ENCODE results near the gene SEL1L3.

Gene SEL1L3

GRCh38 chr4:25826074-25826752 lies 36.6 kb downstream of the SEL1L3 start:
- no peak overlapping the region for H3K4me3 ChIP-seq (ENCODE audit: low read depth, low read length)
- H3K9me3 ChIP-seq (ENCODE audit: control insufficient read depth, insufficient read depth, low read length), result no peaks in the 10 kb centered on the region
- H3K36me3 ChIP-seq (ENCODE audit: control insufficient read depth, insufficient read depth, low read length), result no peaks in the 10 kb centered on the region
- H3K27me3 ChIP-seq (ENCODE audit: control insufficient read depth, insufficient read depth, low read length), result no peaks in the 10 kb centered on the region
- peaks cover 16% of the 10 kb centered on the region for H3K4me1 ChIP-seq (ENCODE audit: control insufficient read depth, insufficient read depth, low read length)
- no peak overlapping the region for H3K9ac ChIP-seq (ENCODE audit: low read depth, low read length)

- H3K9ac ChIP-seq (ENCODE audit: low read depth, low read length), result no peak overlapping the region
- no peaks in the 10 kb centered on the region for H3K27me3 ChIP-seq (ENCODE audit: control insufficient read depth, insufficient read depth, low read length)
- H3K4me3 ChIP-seq (ENCODE audit: low read depth, low read length), result no peak overlapping the region
- peaks cover 3% of the 10 kb centered on the region for H3K36me3 ChIP-seq (ENCODE audit: control insufficient read depth, insufficient read depth, low read length)
- H3K9me3 ChIP-seq (ENCODE audit: control insufficient read depth, insufficient read depth, low read length), result no peaks in the 10 kb centered on the region
- peaks cover 16% of the 10 kb centered on the region for H3K4me1 ChIP-seq (ENCODE audit: control insufficient read depth, insufficient read depth, low read length)
These were observed 39.2 kb downstream of the SEL1L3 start for GRCh38 chr4:25823632-25824031.

GRCh38 chr4:25821899-25822298 lies 40.9 kb downstream of the SEL1L3 start:
- H3K4me1 ChIP-seq (ENCODE audit: control insufficient read depth, insufficient read depth, low read length), result peaks cover 16% of the 10 kb centered on the region
- no peak overlapping the region for H3K9ac ChIP-seq (ENCODE audit: low read depth, low read length)
- no peaks in the 10 kb centered on the region for H3K9me3 ChIP-seq (ENCODE audit: control insufficient read depth, insufficient read depth, low read length)
- H3K4me3 ChIP-seq (ENCODE audit: low read depth, low read length), result no peak overlapping the region
- no peaks in the 10 kb centered on the region for H3K27me3 ChIP-seq (ENCODE audit: control insufficient read depth, insufficient read depth, low read length)
- H3K36me3 ChIP-seq (ENCODE audit: control insufficient read depth, insufficient read depth, low read length), result peaks cover 13% of the 10 kb centered on the region

- Histone ChIP-seq H3K9me3 (ENCODE audit: control insufficient read depth, insufficient read depth, low read length) (no peaks in the 10 kb centered on the region), H3K36me3 (ENCODE audit: control insufficient read depth, insufficient read depth, low read length) (peaks cover 16% of the 10 kb centered on the region), H3K4me1 (ENCODE audit: control insufficient read depth, insufficient read depth, low read length) (peaks cover 16% of the 10 kb centered on the region), H3K27me3 (ENCODE audit: control insufficient read depth, insufficient read depth, low read length) (no peaks in the 10 kb centered on the region), H3K4me3 (ENCODE audit: low read depth, low read length) (no peak overlapping the region), H3K9ac (ENCODE audit: low read depth, low read length) (no peak overlapping the region)
These were observed 41.5 kb downstream of the SEL1L3 start for GRCh38 chr4:25821267-25821666.

GRCh38 chr4:25818876-25819275 lies 43.9 kb downstream of the SEL1L3 start:
- H3K36me3 ChIP-seq (ENCODE audit: control insufficient read depth, insufficient read depth, low read length), result peaks cover 16% of the 10 kb centered on the region
- peaks cover 21% of the 10 kb centered on the region for H3K4me1 ChIP-seq (ENCODE audit: control insufficient read depth, insufficient read depth, low read length)
- no peaks in the 10 kb centered on the region for H3K27me3 ChIP-seq (ENCODE audit: control insufficient read depth, insufficient read depth, low read length)
- H3K9me3 ChIP-seq (ENCODE audit: control insufficient read depth, insufficient read depth, low read length), result no peaks in the 10 kb centered on the region
- no peak overlapping the region for H3K4me3 ChIP-seq (ENCODE audit: low read depth, low read length)
- H3K9ac ChIP-seq (ENCODE audit: low read depth, low read length), result no peak overlapping the region

- H3K36me3 ChIP-seq (ENCODE audit: control insufficient read depth, insufficient read depth, low read length), result peaks cover 16% of the 10 kb centered on the region
- peaks cover 26% of the 10 kb centered on the region for H3K4me1 ChIP-seq (ENCODE audit: control insufficient read depth, insufficient read depth, low read length)
- no peak overlapping the region for H3K9ac ChIP-seq (ENCODE audit: low read depth, low read length)
- H3K4me3 ChIP-seq (ENCODE audit: low read depth, low read length), result no peak overlapping the region
- H3K27me3 ChIP-seq (ENCODE audit: control insufficient read depth, insufficient read depth, low read length), result no peaks in the 10 kb centered on the region
- no peaks in the 10 kb centered on the region for H3K9me3 ChIP-seq (ENCODE audit: control insufficient read depth, insufficient read depth, low read length)
These were observed 44.4 kb downstream of the SEL1L3 start for GRCh38 chr4:25818371-25818871.

GRCh38 chr4:25817059-25817681 lies 45.6 kb downstream of the SEL1L3 start:
- H3K9me3 ChIP-seq (ENCODE audit: control insufficient read depth, insufficient read depth, low read length), result no peaks in the 10 kb centered on the region
- H3K27me3 ChIP-seq (ENCODE audit: control insufficient read depth, insufficient read depth, low read length), result peaks cover 1% of the 10 kb centered on the region
- peaks cover 21% of the 10 kb centered on the region for H3K4me1 ChIP-seq (ENCODE audit: control insufficient read depth, insufficient read depth, low read length)
- peaks cover 16% of the 10 kb centered on the region for H3K36me3 ChIP-seq (ENCODE audit: control insufficient read depth, insufficient read depth, low read length)
- no peak overlapping the region for H3K4me3 ChIP-seq (ENCODE audit: low read depth, low read length)
- no peak overlapping the region for H3K9ac ChIP-seq (ENCODE audit: low read depth, low read length)

- peaks cover 20% of the 10 kb centered on the region for H3K4me1 ChIP-seq (ENCODE audit: control insufficient read depth, insufficient read depth, low read length)
These were observed 46.2 kb downstream of the SEL1L3 start for GRCh38 chr4:25816591-25817058.

GRCh38 chr4:25815586-25815985 lies 47.2 kb downstream of the SEL1L3 start:
- peaks cover 24% of the 10 kb centered on the region for H3K4me1 ChIP-seq (ENCODE audit: control insufficient read depth, insufficient read depth, low read length)
- no peaks in the 10 kb centered on the region for H3K9me3 ChIP-seq (ENCODE audit: control insufficient read depth, insufficient read depth, low read length)
- H3K27me3 ChIP-seq (ENCODE audit: control insufficient read depth, insufficient read depth, low read length), result peaks cover 8% of the 10 kb centered on the region
- peaks cover 16% of the 10 kb centered on the region for H3K36me3 ChIP-seq (ENCODE audit: control insufficient read depth, insufficient read depth, low read length)
- no peak overlapping the region for H3K9ac ChIP-seq (ENCODE audit: low read depth, low read length)
- no peak overlapping the region for H3K4me3 ChIP-seq (ENCODE audit: low read depth, low read length)

More at GRCh38 chr4:25816591-25817058, 46.2 kb downstream of the SEL1L3 start:
- Histone ChIP-seq H3K9me3 (ENCODE audit: control insufficient read depth, insufficient read depth, low read length) (no peaks in the 10 kb centered on the region), H3K9ac (ENCODE audit: low read depth, low read length) (no peak overlapping the region), H3K36me3 (ENCODE audit: control insufficient read depth, insufficient read depth, low read length) (peaks cover 16% of the 10 kb centered on the region), H3K4me3 (ENCODE audit: low read depth, low read length) (no peak overlapping the region), H3K27me3 (ENCODE audit: control insufficient read depth, insufficient read depth, low read length) (peaks cover 4% of the 10 kb centered on the region)

GRCh38 chr4:25814301-25815136 lies 48.3 kb downstream of the SEL1L3 start:
- Histone ChIP-seq H3K9me3 (ENCODE audit: control insufficient read depth, insufficient read depth, low read length) (no peaks in the 10 kb centered on the region), H3K9ac (ENCODE audit: low read depth, low read length) (no peak overlapping the region), H3K4me3 (ENCODE audit: low read depth, low read length) (no peak overlapping the region), H3K36me3 (ENCODE audit: control insufficient read depth, insufficient read depth, low read length) (peaks cover 16% of the 10 kb centered on the region), H3K4me1 (ENCODE audit: control insufficient read depth, insufficient read depth, low read length) (peaks cover 24% of the 10 kb centered on the region), H3K27me3 (ENCODE audit: control insufficient read depth, insufficient read depth, low read length) (peaks cover 12% of the 10 kb centered on the region)

- Histone ChIP-seq H3K9ac (ENCODE audit: low read depth, low read length) (no peak overlapping the region), H3K9me3 (ENCODE audit: control insufficient read depth, insufficient read depth, low read length) (no peaks in the 10 kb centered on the region), H3K36me3 (ENCODE audit: control insufficient read depth, insufficient read depth, low read length) (peaks cover 13% of the 10 kb centered on the region), H3K4me1 (ENCODE audit: control insufficient read depth, insufficient read depth, low read length) (peaks cover 25% of the 10 kb centered on the region), H3K4me3 (ENCODE audit: low read depth, low read length) (no peak overlapping the region), H3K27me3 (ENCODE audit: control insufficient read depth, insufficient read depth, low read length) (peaks cover 12% of the 10 kb centered on the region)
These were observed 49.2 kb downstream of the SEL1L3 start for GRCh38 chr4:25813448-25814106.

Data from iPS-15b (cell line).